Endothelial cell of umbilical vein (primary cell): ENCODE measurements around the gene IGFBP1. TPM values are rescaled to one million over a fixed set of nuclear protein-coding genes. Genes with fewer than 3 reads are reported as not detected.

Experiments used
- BruUV-seq: library from RNA; stranded (reverse); fragments of 400-500 nt; replicated peaks from 2 replicates; lab custom pipeline; 2021; lab: Mats Ljungman, UMichigan
- CTCF ChIA-PET: fragments of 300-600, 350-600 bp; sonication (Branson Sonifier 250); formaldehyde crosslinking; loops from one replicate; lab custom pipeline; 2021; ENCODE audit warnings: antibody characterized with exemption, inconsistent platforms; lab: Charles Lee
- POLR2A ChIA-PET: fragments of 300-600, 350-600 bp; sonication (Branson Sonifier 250); formaldehyde crosslinking; loops from one replicate; lab custom pipeline; 2021; ENCODE audit warnings: antibody characterized with exemption, inconsistent platforms; lab: Charles Lee
- DNase-seq: peaks from one replicate; pipeline ENCODE4 v3.0.0-alpha.2; 2011; ENCODE audit warnings: low read depth, low spot score
- FAIRE-seq: peaks from 2 replicates; lab custom pipeline; 2011; peaks lifted over from hg19 to GRCh38; lab: Jason Lieb, UNC
- H2AFZ ChIP-seq: 2 replicates; pipeline ENCODE4 v1.6.0; 2012; ENCODE audit warnings: low read depth, low read length, control low read depth, inconsistent platforms
- H3K27ac ChIP-seq: 2 replicates; pipeline ENCODE4 v1.5.1; 2011; ENCODE audit warnings: low read depth, mild to moderate bottlenecking, control low read depth, low read length, moderate library complexity; ENCODE audit not compliant: insufficient read depth
- H3K27me3 ChIP-seq, 2 experiments: 2 replicates each; pipeline versions ENCODE4 v1.6.0 to v1.6.1; 2011; ENCODE audit warnings: low read length in 2 of 2, mixed read lengths in 1 of 2; ENCODE audit not compliant: control insufficient read depth in 2 of 2, insufficient read depth in 2 of 2
- H3K36me3 ChIP-seq, 2 experiments: 2 replicates in 1 of 2; 3 replicates in 1 of 2; pipeline ENCODE4 v1.5.1; 2011; ENCODE audit warnings: low read length in 2 of 2, mild to moderate bottlenecking in 1 of 2, moderate library complexity in 1 of 2; ENCODE audit not compliant: control insufficient read depth in 2 of 2, insufficient read depth in 2 of 2; ENCODE audit errors: extremely low read depth in 1 of 2
- H3K4me1 ChIP-seq: 3 replicates; pipeline ENCODE4 v1.5.1; 2011; ENCODE audit warnings: mild to moderate bottlenecking, low read length; ENCODE audit not compliant: control insufficient read depth, insufficient read depth; ENCODE audit errors: extremely low read depth
- H3K4me2 ChIP-seq: 2 replicates; pipeline ENCODE4 v1.6.1; 2011; ENCODE audit warnings: low read length, control low read depth, mixed read lengths; ENCODE audit not compliant: insufficient read depth
- H3K4me3 ChIP-seq, 3 experiments: fragments of 200-600 bp in 1 of 3; sonication (generic), shearing (Covaris generic) in 1 of 3; replicated peaks in 1 of 3; 2 replicates each; pipeline ENCODE4 v1.5.1; 2011 to 2016; ENCODE audit warnings: control low read depth in 3 of 3, low read length in 3 of 3, mild to moderate bottlenecking in 2 of 3, inconsistent platforms in 1 of 3, low read depth in 1 of 3, moderate library complexity in 1 of 3; ENCODE audit not compliant: insufficient read depth in 1 of 3
- H3K79me2 ChIP-seq: 2 replicates; pipeline ENCODE4 v1.6.0; 2012; ENCODE audit warnings: low read length, inconsistent platforms; ENCODE audit not compliant: control insufficient read depth, insufficient read depth
- H3K9ac ChIP-seq: replicated peaks from 2 replicates; pipeline ENCODE3; 2011; ENCODE audit warnings: low read length, control low read depth; ENCODE audit not compliant: insufficient read depth; ENCODE audit errors: extremely low read depth
- H3K9me1 ChIP-seq: replicated peaks from 3 replicates; pipeline ENCODE4 v1.6.0; 2011; ENCODE audit warnings: mild to moderate bottlenecking, low read length; ENCODE audit not compliant: control insufficient read depth, insufficient read depth; ENCODE audit errors: extremely low read depth
- H3K9me3 ChIP-seq: replicated peaks from 2 replicates; pipeline ENCODE4 v1.5.1; 2012; ENCODE audit warnings: low read length, inconsistent platforms; ENCODE audit not compliant: control insufficient read depth, insufficient read depth
- H4K20me1 ChIP-seq: replicated peaks from 2 replicates; pipeline ENCODE3; 2011; ENCODE audit warnings: mild to moderate bottlenecking, low read length; ENCODE audit not compliant: control insufficient read depth, insufficient read depth; ENCODE audit errors: extremely low read depth
- CTCF ChIP-seq, 2 donors: IDR thresholded peaks; 1 replicate in 1 of 2; 2 replicates in 1 of 2; pipeline ENCODE4 v1.5.1; 2011; ENCODE audit warnings: low read length in 2 of 2, mild to moderate bottlenecking in 2 of 2, moderate library complexity in 2 of 2, control low read depth in 1 of 2, inconsistent platforms in 1 of 2, low read depth in 1 of 2; ENCODE audit not compliant: insufficient read depth in 1 of 2; ENCODE audit errors: extremely low read depth in 1 of 2
- EZH2 ChIP-seq: IDR thresholded peaks from 2 replicates; pipeline ENCODE4 v1.6.1; 2012; ENCODE audit warnings: borderline replicate concordance, low read depth, mild to moderate bottlenecking, moderate library complexity, low read length, inconsistent platforms; ENCODE audit not compliant: severe bottlenecking
- FOS ChIP-seq: IDR thresholded peaks from 2 replicates; pipeline ENCODE4 v1.6.1; 2011; ENCODE audit warnings: mild to moderate bottlenecking, low read length, moderate library complexity, borderline replicate concordance; ENCODE audit not compliant: insufficient read depth
- GATA2 ChIP-seq: IDR thresholded peaks from 2 replicates; pipeline ENCODE4 v1.7.0; 2011; ENCODE audit warnings: low read depth, mild to moderate bottlenecking, moderate library complexity, mixed read lengths, low read length; ENCODE audit not compliant: insufficient read length, insufficient read depth
- JUN ChIP-seq: IDR thresholded peaks from 2 replicates; pipeline ENCODE4 v1.6.1; 2011; ENCODE audit warnings: borderline replicate concordance, low read depth; ENCODE audit not compliant: insufficient read length, insufficient read depth
- MAX ChIP-seq: IDR thresholded peaks from 2 replicates; pipeline ENCODE4 v1.6.1; 2011; ENCODE audit not compliant: insufficient read depth, insufficient read length
- MYC ChIP-seq: IDR thresholded peaks from one replicate; pipeline ENCODE4 v1.6.1; 2011; ENCODE audit warnings: mild to moderate bottlenecking, low read depth, low read length
- POLR2A ChIP-seq: IDR thresholded peaks from 2 replicates; pipeline ENCODE4 v1.6.1; 2012; ENCODE audit warnings: low read depth, mild to moderate bottlenecking, control low read depth, low read length
- POLR2AphosphoS5 ChIP-seq: IDR thresholded peaks from 2 replicates; pipeline ENCODE4 v1.6.1; 2012; ENCODE audit warnings: low read depth, mild to moderate bottlenecking, control low read depth, low read length, moderate library complexity; ENCODE audit not compliant: insufficient read depth
- dilution Hi-C: fragments of 300-500 bp; cut with MboI; formaldehyde crosslinking; loops from one replicate; pipeline ENCODE4 v1.15.0; 2019; ENCODE audit warnings: low sequenced_read_pairs; ENCODE audit not compliant: extremely low pct_ligation_motif_present
- intact Hi-C: fragments of 100-400 bp; cut with micrococcal nuclease; formaldehyde crosslinking; loops from one replicate; pipeline ENCODE4 v1.10.0; 2022
- polyA plus RNA-seq, 4 experiments: library from polyadenylated mRNA; depleted of rRNA in 3 of 4; stranded (reverse) in 3 of 4; unstranded in 1 of 4; fragments of >200 nt; gene quantifications; 2 replicates each; pipeline versions ENCODE4 v1.2.1 to v1.2.3, GENCODE V29; 2011 to 2012; ENCODE audit warnings: missing spikeins in 1 of 4
- total RNA-seq: library from RNA; stranded (reverse); gene quantifications from 2 replicates; pipeline ENCODE4 v1.2.3, GENCODE V29; 2021

IGFBP1 gene
- total and polyA plus RNA-seq, 2 donors (not counting 3 experiments of a cell fraction or from before 2014, with no cell fraction given), result 0.57 to 4.0 TPM

- Histone ChIP-seq H3K27ac (no peak overlapping the region), H3K9ac (no peak overlapping the region), H3K27me3 (no peaks in the 10 kb centered on the region), H3K9me1 (no peaks in the 10 kb centered on the region), H4K20me1 (no peaks in the 10 kb centered on the region), H2AFZ (no peak overlapping the region), H3K36me3 (no peaks in the 10 kb centered on the region), H3K9me3 (no peaks in the 10 kb centered on the region), H3K79me2 (no peaks in the 10 kb centered on the region), H3K4me1 (no peaks in the 10 kb centered on the region), H3K4me3 (no peak overlapping the region), H3K4me2 (no peak overlapping the region)
- no peak for TF ChIP-seq MYC
- no peak for TF ChIP-seq FOS
- no peak for TF ChIP-seq MAX
- no peak for TF ChIP-seq GATA2
- TF ChIP-seq JUN, result no peak
- no peak for TF ChIP-seq POLR2A
- TF ChIP-seq EZH2, result no peak
- TF ChIP-seq CTCF (IDR thresholded peaks at IDR 0.05; ENCODE audit: extremely low read depth in 1 of 2, insufficient read depth in 1 of 2, low read depth in 1 of 2, low read length in 2 of 2), result no peak
- TF ChIP-seq POLR2AphosphoS5, result no peak
- FAIRE-seq, result no peak
- no peak for DNase-seq
- dilution Hi-C loops (no loop called here), intact Hi-C loops (no loop called here)
- no TSS peak for BruUV-seq
- POLR2A ChIA-PET, result no interaction called here
- CTCF ChIA-PET, result no interaction called here
Observed at GRCh38 chr7:45937862-45938261, 49.6 kb downstream of the IGFBP1 start.
